HepG2 (cell line): ENCODE results near the gene TEX19. TPM values are rescaled to one million over a fixed set of nuclear protein-coding genes. Genes with fewer than 3 reads are reported as not detected.

Experiments used
- AKAP8 ChIP-seq: sonication (generic); formaldehyde crosslinking; IDR thresholded peaks from 2 replicates; pipeline ENCODE4 v1.5.1; 2020; ENCODE audit warnings: mild to moderate bottlenecking, missing genetic modification reagents
- ATF7 ChIP-seq, 2 experiments: fragments of 450-650 bp in 1 of 2; sonication (generic) in 1 of 2; formaldehyde crosslinking in 1 of 2; IDR thresholded peaks; 2 replicates each; pipeline versions ENCODE4 v1.4.0 to v1.6.1; 2016 to 2020; ENCODE audit warnings: antibody characterized with exemption in 1 of 2, mild to moderate bottlenecking in 1 of 2, missing genetic modification reagents in 1 of 2
- DR1 ChIP-seq: sonication (generic); formaldehyde crosslinking; IDR thresholded peaks from 2 replicates; pipeline ENCODE4 v1.8.0; 2021; ENCODE audit warnings: mild to moderate bottlenecking, missing genetic modification reagents, inconsistent platforms
- FOSL2 ChIP-seq: sonication (generic); formaldehyde crosslinking; IDR thresholded peaks from 2 replicates; pipeline ENCODE4 v1.4.0; 2020; ENCODE audit warnings: missing genetic modification reagents
- FOXK1 ChIP-seq: sonication (generic); formaldehyde crosslinking; IDR thresholded peaks from 2 replicates; pipeline ENCODE4 v1.4.0; 2020; ENCODE audit warnings: low read depth, missing genetic modification reagents, borderline replicate concordance
- HIVEP1 ChIP-seq: sonication (generic); formaldehyde crosslinking; IDR thresholded peaks from 2 replicates; pipeline ENCODE4 v1.4.0; 2020; ENCODE audit warnings: mild to moderate bottlenecking, missing genetic modification reagents
- HNRNPLL ChIP-seq: fragments of 200-400 bp; formaldehyde crosslinking; IDR thresholded peaks from 2 replicates; pipeline ENCODE4 v1.6.1; 2017; ENCODE audit warnings: mild to moderate bottlenecking, low read depth, low read length; ENCODE audit not compliant: poor library complexity, severe bottlenecking
- MXD4 ChIP-seq: IDR thresholded peaks from 2 replicates; pipeline ENCODE4 v1.6.1; 2016; ENCODE audit warnings: mild to moderate bottlenecking, missing biosample characterization, missing genetic modification reagents
- NAIF1 ChIP-seq: sonication (generic); formaldehyde crosslinking; IDR thresholded peaks from 2 replicates; pipeline ENCODE4 v1.5.0; 2020; ENCODE audit warnings: mild to moderate bottlenecking, missing genetic modification reagents, borderline replicate concordance
- NCOA1 ChIP-seq: sonication (generic); formaldehyde crosslinking; IDR thresholded peaks from 2 replicates; pipeline ENCODE4 v1.9.0; 2021; ENCODE audit warnings: missing genetic modification reagents
- STAG1 ChIP-seq: sonication (generic); formaldehyde crosslinking; IDR thresholded peaks from 2 replicates; pipeline ENCODE4 v1.4.0; 2020; ENCODE audit warnings: missing genetic modification reagents
- ZC3H13 ChIP-seq: sonication (generic); formaldehyde crosslinking; IDR thresholded peaks from 2 replicates; pipeline ENCODE4 v1.8.1; 2023; ENCODE audit warnings: mild to moderate bottlenecking, missing genetic modification reagents, moderate library complexity
- ZFP41 ChIP-seq: sonication (generic); formaldehyde crosslinking; IDR thresholded peaks from 2 replicates; pipeline ENCODE4 v1.4.0; 2020; ENCODE audit warnings: mild to moderate bottlenecking, missing genetic modification reagents, borderline replicate concordance
- ZNF34 ChIP-seq: sonication (generic); formaldehyde crosslinking; IDR thresholded peaks from 2 replicates; pipeline ENCODE4 v1.4.0; 2020; ENCODE audit warnings: mild to moderate bottlenecking, missing genetic modification reagents, borderline replicate concordance
- ZNF350 ChIP-seq: sonication (generic); formaldehyde crosslinking; IDR thresholded peaks from 2 replicates; pipeline ENCODE4 v1.4.0; 2020; ENCODE audit warnings: mild to moderate bottlenecking, low read depth, missing genetic modification reagents, borderline replicate concordance
- ZNF674 ChIP-seq: sonication (generic); formaldehyde crosslinking; IDR thresholded peaks from 2 replicates; pipeline ENCODE4 v1.5.0; 2020; ENCODE audit warnings: low read depth, mild to moderate bottlenecking, missing genetic modification reagents
- ZNF720 ChIP-seq: sonication (generic); formaldehyde crosslinking; IDR thresholded peaks from 2 replicates; pipeline ENCODE4 v1.4.0; 2020; ENCODE audit warnings: missing genetic modification reagents
- ZNF766 ChIP-seq: sonication (generic); formaldehyde crosslinking; IDR thresholded peaks from 2 replicates; pipeline ENCODE4 v1.5.0; 2020; ENCODE audit warnings: missing genetic modification reagents, borderline replicate concordance
- ZNF792 ChIP-seq: IDR thresholded peaks from 2 replicates; pipeline ENCODE4 v1.6.1; 2016
- polyA plus RNA-seq, 8 experiments: library from polyadenylated mRNA; depleted of rRNA in 3 of 8; stranded (reverse) in 7 of 8; unstranded in 1 of 8; fragments of >200 nt; fragmentation: Illumina TruSeq in 4 of 8; extraction: Trizol in 4 of 8; gene quantifications; 2 replicates each; pipeline versions ENCODE4 v1.2.1 to v1.2.3, GENCODE V29; 2011 to 2016; ENCODE audit warnings: low read depth in 4 of 8, missing spikeins in 1 of 8, mixed read lengths in 1 of 8; ENCODE audit not compliant: insufficient read depth in 1 of 8
- total RNA-seq, 5 experiments: library from RNA; depleted of rRNA; stranded (reverse); fragments of >200 nt; fragmentation: Illumina TruSeq; extraction: Trizol; gene quantifications; 2 replicates each; pipeline ENCODE4 v1.2.3, GENCODE V29; 2016; ENCODE audit warnings: low read depth in 1 of 5
- TF ChIP-seq, protein P1 (sequence below): sonication (generic); formaldehyde crosslinking; IDR thresholded peaks from 2 replicates; pipeline ENCODE4 v1.4.0; 2020; ENCODE audit warnings: missing genetic modification reagents, borderline replicate concordance
- TF ChIP-seq, protein P2 (sequence below): IDR thresholded peaks from 2 replicates; pipeline ENCODE4 v1.6.1; 2016
- TF ChIP-seq, protein P3 (sequence below): sonication (generic); IDR thresholded peaks from 2 replicates; pipeline ENCODE4 v1.6.1; 2016; ENCODE audit warnings: low read depth, borderline replicate concordance
- TF ChIP-seq, protein P4 (sequence below), 2 experiments: fragments of 450-650 bp in 1 of 2; sonication (generic) in 1 of 2; formaldehyde crosslinking; IDR thresholded peaks; 2 replicates each; pipeline versions ENCODE4 v1.5.0 to v1.8.0; 2020 to 2022; ENCODE audit warnings: mild to moderate bottlenecking in 1 of 2, missing genetic modification reagents in 1 of 2

TEX19 gene
- total and polyA plus RNA-seq, 2 of the 13 experiments (the other 11 are each of a cell fraction or from before 2014, with no cell fraction given) = 1.3 to 6.0 TPM

DNA sequence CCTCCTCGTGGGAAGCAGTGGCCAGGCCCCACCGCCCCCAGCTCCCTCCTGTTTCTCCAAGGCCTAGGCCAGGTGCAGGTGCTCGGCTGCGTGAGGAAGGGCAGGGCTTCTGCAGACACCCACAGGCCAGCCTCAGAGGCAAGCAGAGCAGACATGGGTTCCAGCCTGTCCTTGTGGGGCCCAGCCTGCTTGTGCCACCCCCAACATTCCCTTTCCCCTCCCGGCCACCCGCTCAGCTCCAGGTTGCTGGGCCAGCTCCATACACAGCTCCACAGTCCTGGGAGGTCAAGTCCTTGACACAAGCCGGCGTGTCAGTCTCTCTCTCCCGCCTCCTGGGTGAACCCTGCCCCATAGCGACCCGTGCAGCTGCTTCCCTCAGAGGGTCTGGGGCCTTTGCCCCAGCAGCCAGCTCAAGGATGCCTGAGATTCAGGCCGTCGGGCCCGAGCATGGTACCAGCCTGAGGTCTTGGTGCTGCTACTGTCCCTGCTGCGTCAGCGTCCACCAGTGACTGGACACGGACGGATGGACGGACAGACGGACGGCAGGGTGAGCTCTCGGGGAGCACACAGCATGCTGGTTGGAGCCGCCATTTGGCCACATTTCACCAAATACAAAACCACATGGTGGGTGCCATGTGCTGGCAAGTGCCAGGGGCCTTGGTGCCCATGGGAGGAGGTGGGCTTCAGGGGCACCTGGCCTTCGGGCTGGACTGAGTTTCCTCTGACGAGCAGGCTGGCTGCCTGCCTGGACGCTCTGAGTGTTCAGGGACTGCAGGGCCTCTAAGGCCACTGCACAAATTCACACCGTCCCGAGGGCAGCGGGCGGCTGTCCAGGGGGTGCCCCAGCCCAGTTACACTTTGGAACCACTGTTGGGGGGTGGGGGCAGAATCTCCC is 33.5 kb upstream of the TEX19 start (continued):
- TF ChIP-seq ZNF792 (CRISPR knock-in tag) (peak; percentile 33; the same call in 1 of the 2 replicates), AKAP8 (peak; percentile 68; the same call in 1 of the 2 replicates), DR1 (peak; percentile 29; the same call in 1 of the 2 replicates), ATF7 (IDR thresholded peaks at IDR 0.05) (no peak), ATF7 (CRISPR knock-in tag; IDR thresholded peaks at IDR 0.05) (peak; percentile 43; the same call in 1 of the 2 replicates), STAG1 (peak; percentile 11; the same call in 1 of the 2 replicates), FOSL2 (CRISPR knock-in tag) (peak; percentile 46), ZNF720 (CRISPR knock-in tag) (0 out of 2 replicates have a peak, but pooled peaks have one; percentile 76), HNRNPLL (no peak), HIVEP1 (CRISPR knock-in tag) (peak; percentile 84), ZC3H13 (CRISPR knock-in tag) (peak; percentile 92), FOXK1 (CRISPR knock-in tag) (0 out of 2 replicates have a peak, but pooled peaks have one; percentile 31), ZFP41 (CRISPR knock-in tag) (no peak), ZNF350 (CRISPR knock-in tag) (peak; percentile 52; the same call in 1 of the 2 replicates), NAIF1 (CRISPR knock-in tag) (no peak; the same call in 1 of the 2 replicates), ZNF766 (CRISPR knock-in tag) (0 out of 2 replicates have a peak, but pooled peaks have one; percentile 17), ZNF674 (CRISPR knock-in tag) (no peak), NCOA1 (CRISPR knock-in tag) (peak; percentile 93; the same call in 1 of the 2 replicates), ZNF34 (peak; percentile 72; the same call in 1 of the 2 replicates), MXD4 (peak; percentile 44; the same call in 1 of the 2 replicates)
- TF ChIP-seq, protein P1, sequence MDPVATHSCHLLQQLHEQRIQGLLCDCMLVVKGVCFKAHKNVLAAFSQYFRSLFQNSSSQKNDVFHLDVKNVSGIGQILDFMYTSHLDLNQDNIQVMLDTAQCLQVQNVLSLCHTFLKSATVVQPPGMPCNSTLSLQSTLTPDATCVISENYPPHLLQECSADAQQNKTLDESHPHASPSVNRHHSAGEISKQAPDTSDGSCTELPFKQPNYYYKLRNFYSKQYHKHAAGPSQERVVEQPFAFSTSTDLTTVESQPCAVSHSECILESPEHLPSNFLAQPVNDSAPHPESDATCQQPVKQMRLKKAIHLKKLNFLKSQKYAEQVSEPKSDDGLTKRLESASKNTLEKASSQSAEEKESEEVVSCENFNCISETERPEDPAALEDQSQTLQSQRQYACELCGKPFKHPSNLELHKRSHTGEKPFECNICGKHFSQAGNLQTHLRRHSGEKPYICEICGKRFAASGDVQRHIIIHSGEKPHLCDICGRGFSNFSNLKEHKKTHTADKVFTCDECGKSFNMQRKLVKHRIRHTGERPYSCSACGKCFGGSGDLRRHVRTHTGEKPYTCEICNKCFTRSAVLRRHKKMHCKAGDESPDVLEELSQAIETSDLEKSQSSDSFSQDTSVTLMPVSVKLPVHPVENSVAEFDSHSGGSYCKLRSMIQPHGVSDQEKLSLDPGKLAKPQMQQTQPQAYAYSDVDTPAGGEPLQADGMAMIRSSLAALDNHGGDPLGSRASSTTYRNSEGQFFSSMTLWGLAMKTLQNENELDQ = no peak
- TF ChIP-seq, protein P2, sequence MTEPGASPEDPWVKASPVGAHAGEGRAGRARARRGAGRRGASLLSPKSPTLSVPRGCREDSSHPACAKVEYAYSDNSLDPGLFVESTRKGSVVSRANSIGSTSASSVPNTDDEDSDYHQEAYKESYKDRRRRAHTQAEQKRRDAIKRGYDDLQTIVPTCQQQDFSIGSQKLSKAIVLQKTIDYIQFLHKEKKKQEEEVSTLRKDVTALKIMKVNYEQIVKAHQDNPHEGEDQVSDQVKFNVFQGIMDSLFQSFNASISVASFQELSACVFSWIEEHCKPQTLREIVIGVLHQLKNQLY (CRISPR knock-in tag) = no peak
- TF ChIP-seq, protein P3, sequence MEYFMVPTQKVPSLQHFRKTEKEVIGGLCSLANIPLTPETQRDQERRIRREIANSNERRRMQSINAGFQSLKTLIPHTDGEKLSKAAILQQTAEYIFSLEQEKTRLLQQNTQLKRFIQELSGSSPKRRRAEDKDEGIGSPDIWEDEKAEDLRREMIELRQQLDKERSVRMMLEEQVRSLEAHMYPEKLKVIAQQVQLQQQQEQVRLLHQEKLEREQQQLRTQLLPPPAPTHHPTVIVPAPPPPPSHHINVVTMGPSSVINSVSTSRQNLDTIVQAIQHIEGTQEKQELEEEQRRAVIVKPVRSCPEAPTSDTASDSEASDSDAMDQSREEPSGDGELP = peak; percentile 81; the same call in 1 of the 2 replicates
- TF ChIP-seq, protein P4, sequence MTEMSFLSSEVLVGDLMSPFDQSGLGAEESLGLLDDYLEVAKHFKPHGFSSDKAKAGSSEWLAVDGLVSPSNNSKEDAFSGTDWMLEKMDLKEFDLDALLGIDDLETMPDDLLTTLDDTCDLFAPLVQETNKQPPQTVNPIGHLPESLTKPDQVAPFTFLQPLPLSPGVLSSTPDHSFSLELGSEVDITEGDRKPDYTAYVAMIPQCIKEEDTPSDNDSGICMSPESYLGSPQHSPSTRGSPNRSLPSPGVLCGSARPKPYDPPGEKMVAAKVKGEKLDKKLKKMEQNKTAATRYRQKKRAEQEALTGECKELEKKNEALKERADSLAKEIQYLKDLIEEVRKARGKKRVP (CRISPR knock-in tag; IDR thresholded peaks at IDR 0.05) = no peak
